Raji (cell line): Measurements from ENCODE around the gene SMAD1.

ENCODE experiments used
- POLR2A ChIP-seq: IDR thresholded peaks from 2 replicates; pipeline ENCODE4 v1.6.1; 2011; ENCODE audit warnings: low read depth, low read length, control low read depth; ENCODE audit not compliant: insufficient read depth

SMAD1 gene

GRCh38 chr4:145498430-145498829 lies 16.8 kb downstream of the SMAD1 start:
- TF ChIP-seq POLR2A, result no peak

- no peak for TF ChIP-seq POLR2A
These were observed 19.5 kb downstream of the SMAD1 start for GRCh38 chr4:145501051-145501660.

- TF ChIP-seq POLR2A, result no peak
These were observed 21.2 kb downstream of the SMAD1 start for GRCh38 chr4:145502809-145503208.

- no peak for TF ChIP-seq POLR2A
These were observed 21.9 kb downstream of the SMAD1 start for GRCh38 chr4:145503486-145504072.

GRCh38 chr4:145505995-145506394 lies 24.3 kb downstream of the SMAD1 start:
- TF ChIP-seq POLR2A, result no peak

DNA sequence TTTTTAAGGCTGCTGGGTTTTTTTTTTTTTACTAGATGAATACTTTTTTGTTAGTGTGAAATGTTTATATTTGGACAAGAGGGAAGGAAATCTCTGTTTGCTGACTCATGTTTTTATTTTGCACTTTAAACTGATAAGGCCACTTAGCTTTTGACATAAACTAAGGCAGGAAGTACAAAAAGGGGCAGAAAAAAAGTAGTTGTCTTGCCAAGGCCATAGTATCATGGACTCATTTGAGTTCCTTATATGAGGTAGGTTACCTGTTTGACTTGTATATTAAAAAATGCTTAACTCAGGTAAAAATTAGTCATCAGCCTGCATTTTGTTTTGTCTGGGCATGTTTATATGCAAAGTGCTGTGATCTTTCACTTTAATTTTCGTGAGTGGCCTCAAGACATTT lies 26.0 kb downstream of the SMAD1 start:
- TF ChIP-seq POLR2A, result no peak

GRCh38 chr4:145511913-145512522 lies 30.4 kb downstream of the SMAD1 start:
- no peak for TF ChIP-seq POLR2A

DNA sequence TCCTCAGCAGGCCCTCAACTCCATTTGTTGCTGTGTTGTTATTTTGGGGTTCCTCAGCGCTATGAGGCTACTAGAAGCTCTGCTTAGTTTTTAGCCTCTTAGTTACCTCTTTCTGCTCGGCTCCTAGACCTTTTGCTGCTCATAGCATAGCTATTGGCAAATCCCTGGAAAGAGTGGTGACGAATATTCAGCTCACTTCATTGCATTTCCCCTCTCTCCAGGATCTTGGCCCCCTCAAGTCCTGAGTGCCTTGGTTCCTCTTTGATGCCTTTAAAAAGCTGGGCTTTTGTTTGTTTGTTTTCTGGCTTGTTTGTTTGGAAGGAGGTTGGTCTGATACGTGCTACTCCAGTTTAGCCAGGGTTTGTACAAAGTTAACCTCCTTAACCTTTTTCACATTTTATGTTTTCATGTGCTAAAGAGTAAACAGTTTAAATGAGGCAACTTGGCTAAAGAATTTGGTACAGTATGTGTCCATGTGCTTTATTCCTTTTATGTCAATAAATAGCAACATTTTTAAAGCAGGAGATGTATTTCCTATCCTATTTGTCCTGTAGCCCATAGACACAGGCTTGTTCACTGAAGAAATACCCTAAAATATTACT lies 31.5 kb downstream of the SMAD1 start:
- TF ChIP-seq POLR2A, result no peak

GRCh38 chr4:145520172-145520571 lies 38.5 kb downstream of the SMAD1 start:
- TF ChIP-seq POLR2A, result no peak

- TF ChIP-seq POLR2A, result no peak
These were observed 39.6 kb downstream of the SMAD1 start for GRCh38 chr4:145521282-145521681.

DNA sequence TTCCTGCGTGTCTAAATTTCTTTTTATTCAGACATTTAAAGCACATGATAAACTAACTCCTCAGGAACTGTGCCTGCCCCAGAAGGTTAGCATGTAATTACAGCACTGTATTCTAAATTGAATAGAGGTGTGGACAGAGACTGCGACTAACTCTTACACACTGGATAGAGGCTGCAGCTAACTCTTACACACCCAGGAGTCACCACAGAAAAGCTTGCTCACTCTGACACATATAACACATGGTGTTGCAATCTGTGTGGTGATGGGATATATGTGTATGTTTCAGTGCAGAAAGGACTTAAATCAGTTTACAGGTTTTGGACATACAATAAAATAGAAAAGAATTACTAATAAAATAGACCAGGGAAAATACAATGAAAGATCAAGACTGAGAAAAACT lies 41.5 kb downstream of the SMAD1 start:
- TF ChIP-seq POLR2A, result no peak

DNA sequence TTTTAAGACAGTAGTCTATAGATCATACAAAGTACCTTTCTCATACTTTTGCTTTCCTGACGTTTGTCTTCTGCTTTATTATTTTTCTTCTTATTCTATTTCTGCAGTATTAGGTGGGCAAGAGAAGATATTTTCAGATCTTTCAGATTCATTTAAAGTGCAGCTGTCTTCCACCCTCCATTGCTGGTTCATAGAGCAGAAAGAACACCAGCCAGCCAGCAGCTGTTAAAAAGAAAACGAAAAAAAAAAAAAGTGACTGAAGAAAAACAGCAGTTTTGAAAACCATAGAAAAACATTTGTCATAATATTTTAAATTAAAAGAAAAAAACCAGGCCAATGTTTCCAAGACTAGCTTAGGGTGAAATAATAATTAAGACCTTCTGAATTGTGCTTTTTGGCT lies 42.9 kb downstream of the SMAD1 start:
- no peak for TF ChIP-seq POLR2A

GRCh38 chr4:145525291-145525740 lies 43.7 kb downstream of the SMAD1 start:
- no peak for TF ChIP-seq POLR2A

DNA sequence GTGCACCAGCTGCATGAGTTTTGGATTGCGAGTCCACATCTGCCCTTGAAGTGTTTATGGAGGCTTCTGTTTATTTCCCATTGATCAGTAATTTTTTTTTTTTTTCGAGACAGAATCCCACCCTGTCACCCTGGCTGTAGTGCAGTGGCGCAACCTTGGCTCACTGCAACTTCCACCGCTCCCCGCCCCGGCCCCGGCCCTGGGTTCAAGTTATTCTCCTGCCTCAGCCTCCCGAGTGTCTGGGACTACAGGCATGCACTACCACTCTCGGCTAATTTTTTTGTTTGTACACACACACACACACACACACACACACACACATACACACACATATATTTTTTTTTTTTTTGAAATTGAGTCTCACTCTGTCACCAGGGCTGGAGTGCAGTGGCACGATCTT lies 46.1 kb downstream of the SMAD1 start:
- TF ChIP-seq POLR2A, result no peak

GRCh38 chr4:145528601-145529000 lies 46.9 kb downstream of the SMAD1 start:
- no peak for TF ChIP-seq POLR2A

- no peak for TF ChIP-seq POLR2A
These were observed 48.5 kb downstream of the SMAD1 start for GRCh38 chr4:145530189-145530588.
